NOMO-1 treated with DMSO at 0.1 percent for 48 hours (cell line): ENCODE measurements around the gene TSPAN8.
"Not testable (repeated sequence)": the region's sequence is repeated elsewhere in the genome, so short reads cannot be mapped to it uniquely, and the experiment has no call there.

Source experiments
- DNase-seq: peaks from one replicate; lab custom pipeline; 2025; ENCODE audit not compliant: unreplicated experiment; lab: John Stamatoyannopoulos, UW

The TSPAN8 gene

GRCh38 chr12:71130521-71131069 lies 27.2 kb downstream of the TSPAN8 start:
- no peak for DNase-seq

- DNase-seq = no peak
Measured at GRCh38 chr12:71129364-71129763, 28.4 kb downstream of the TSPAN8 start.

- no peak for DNase-seq
Measured at GRCh38 chr12:71128191-71128788, 29.5 kb downstream of the TSPAN8 start.

GRCh38 chr12:71125949-71126348 lies 31.9 kb downstream of the TSPAN8 start:
- no peak for DNase-seq

- DNase-seq = no peak
Measured at GRCh38 chr12:71125515-71125914, 32.3 kb downstream of the TSPAN8 start.

GRCh38 chr12:71124835-71125460 lies 32.9 kb downstream of the TSPAN8 start:
- DNase-seq = no peak

- not testable (repeated sequence) for DNase-seq
Measured at GRCh38 chr12:71113148-71113547, 44.7 kb downstream of the TSPAN8 start.

GRCh38 chr12:71109834-71110233 lies 48.0 kb downstream of the TSPAN8 start:
- DNase-seq = no peak

GRCh38 chr12:71108355-71108754 lies 49.4 kb downstream of the TSPAN8 start:
- no peak for DNase-seq

- DNase-seq = no peak
Measured at GRCh38 chr12:71107936-71108335, 49.9 kb downstream of the TSPAN8 start.

- DNase-seq = no peak
Measured at GRCh38 chr12:71105956-71106355, 51.8 kb downstream of the TSPAN8 start.

- DNase-seq = no peak
Measured at GRCh38 chr12:71092290-71092689, 65.5 kb downstream of the TSPAN8 start.

GRCh38 chr12:71090971-71091370 lies 66.8 kb downstream of the TSPAN8 start:
- no peak for DNase-seq

- DNase-seq = no peak
Measured at GRCh38 chr12:71085575-71085974, 72.2 kb downstream of the TSPAN8 start.

- DNase-seq = no peak
Measured at GRCh38 chr12:71075743-71076142, 82.1 kb downstream of the TSPAN8 start.
